Peyer's patch (tissue), 4 donors: ENCODE results near the gene FAT1. TPM values are rescaled to one million over a fixed set of nuclear protein-coding genes. Genes with fewer than 3 reads are reported as not detected.

ENCODE experiments used
- DNase-seq, 3 donors: peaks; one replicate each; pipeline ENCODE4 v3.0.0-alpha.2; 2017 to 2019
- H3K27ac ChIP-seq, 4 donors: fragments of 200-600 bp; sonication (generic); one replicate each; pipeline ENCODE4 v1.5.1; 2016 to 2019
- H3K27me3 ChIP-seq, 2 donors: fragments of 200-600 bp; sonication (generic); one replicate each; pipeline ENCODE4 v1.5.1; 2019
- H3K36me3 ChIP-seq, 3 donors: fragments of 200-600 bp; sonication (generic); one replicate each; pipeline ENCODE4 v1.5.1; 2016 to 2019
- H3K4me1 ChIP-seq, 4 donors: fragments of 200-600 bp; sonication (generic); one replicate each; pipeline ENCODE4 v1.5.1; 2016 to 2019
- H3K4me3 ChIP-seq, 4 donors: fragments of 200-600 bp; sonication (generic); 1 replicate in 3 of 4; 2 replicates in 1 of 4; pipeline ENCODE4 v1.5.1; 2016 to 2019; ENCODE audit warnings: mild to moderate bottlenecking in 1 of 4
- H3K9me3 ChIP-seq, 4 donors: fragments of 200-600 bp; sonication (generic); one replicate each; pipeline ENCODE4 v1.5.1; 2016 to 2019; ENCODE audit warnings: mild to moderate bottlenecking in 1 of 4
- POLR2A ChIP-seq, 2 donors: fragments of 450-650 bp; IDR thresholded peaks; one replicate each; pipeline ENCODE4 v1.5.1; 2017; ENCODE audit warnings: antibody characterized with exemption in 2 of 2, mild to moderate bottlenecking in 2 of 2, moderate library complexity in 2 of 2
- total RNA-seq, 4 donors: library from RNA; depleted of rRNA; stranded (reverse); fragments of >200 nt; gene quantifications; one replicate each; pipeline ENCODE4 v1.1.0, GENCODE V29; 2016
- TF ChIP-seq, protein P1 (sequence below), 6 experiments: fragments of 450-650 bp in 4 of 6; fragments of 200-600 bp in 2 of 6; sonication (generic) in 1 of 6; IDR thresholded peaks; one replicate each; pipeline ENCODE4 v1.5.1; 2017 to 2019; ENCODE audit warnings: antibody characterized with exemption in 6 of 6, mild to moderate bottlenecking in 3 of 6, moderate library complexity in 1 of 6

FAT1 gene
- total RNA-seq, 4 donors from 2014 or later, result 88.3 to 580 (median 468) TPM

DNA sequence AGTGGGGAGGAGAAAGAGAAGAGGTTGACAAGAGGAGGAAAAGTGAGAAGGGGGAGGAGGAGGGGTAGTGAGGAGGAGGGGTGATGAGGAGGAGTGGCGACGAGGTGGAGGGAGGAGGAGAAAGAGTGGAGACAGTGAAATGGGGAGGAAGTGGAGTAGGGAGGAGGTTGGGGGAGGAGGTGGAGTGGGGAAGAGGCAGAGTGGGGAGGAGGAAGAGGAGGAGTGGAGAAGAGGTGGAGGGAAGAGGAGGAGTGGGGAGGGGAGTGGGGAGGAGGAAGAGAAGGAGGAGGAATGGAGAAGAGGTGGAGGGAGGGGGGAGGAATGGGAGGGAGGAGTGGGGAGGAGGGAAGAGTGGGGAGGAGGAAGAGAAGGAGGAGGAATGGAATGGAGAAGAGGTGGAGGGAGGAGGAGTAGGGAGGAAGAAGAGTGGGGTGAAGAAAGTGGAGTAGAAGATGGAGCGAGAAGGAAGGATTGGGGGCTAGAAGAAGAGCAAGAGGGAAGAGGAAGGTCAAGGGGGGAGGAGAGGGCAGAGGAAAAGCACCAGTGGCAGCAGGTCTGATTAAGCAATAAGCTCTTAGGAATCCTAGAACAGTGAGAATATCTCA lies 118.3 kb downstream of the FAT1 start:
- Histone ChIP-seq H3K9me3 (no peaks in the 10 kb centered on the region), H3K36me3 (peaks cover 0 to 87% (median 0%) of the 10 kb centered on the region in 3 donors), H3K4me3 (no peak overlapping the region), H3K27ac (no peak overlapping the region), H3K27me3 (no peaks in the 10 kb centered on the region), H3K4me1 (no peaks in the 10 kb centered on the region)
- DNase-seq, result no peak
- TF ChIP-seq, protein P1, sequence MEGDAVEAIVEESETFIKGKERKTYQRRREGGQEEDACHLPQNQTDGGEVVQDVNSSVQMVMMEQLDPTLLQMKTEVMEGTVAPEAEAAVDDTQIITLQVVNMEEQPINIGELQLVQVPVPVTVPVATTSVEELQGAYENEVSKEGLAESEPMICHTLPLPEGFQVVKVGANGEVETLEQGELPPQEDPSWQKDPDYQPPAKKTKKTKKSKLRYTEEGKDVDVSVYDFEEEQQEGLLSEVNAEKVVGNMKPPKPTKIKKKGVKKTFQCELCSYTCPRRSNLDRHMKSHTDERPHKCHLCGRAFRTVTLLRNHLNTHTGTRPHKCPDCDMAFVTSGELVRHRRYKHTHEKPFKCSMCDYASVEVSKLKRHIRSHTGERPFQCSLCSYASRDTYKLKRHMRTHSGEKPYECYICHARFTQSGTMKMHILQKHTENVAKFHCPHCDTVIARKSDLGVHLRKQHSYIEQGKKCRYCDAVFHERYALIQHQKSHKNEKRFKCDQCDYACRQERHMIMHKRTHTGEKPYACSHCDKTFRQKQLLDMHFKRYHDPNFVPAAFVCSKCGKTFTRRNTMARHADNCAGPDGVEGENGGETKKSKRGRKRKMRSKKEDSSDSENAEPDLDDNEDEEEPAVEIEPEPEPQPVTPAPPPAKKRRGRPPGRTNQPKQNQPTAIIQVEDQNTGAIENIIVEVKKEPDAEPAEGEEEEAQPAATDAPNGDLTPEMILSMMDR (IDR thresholded peaks at IDR 0.05), result no peak
- TF ChIP-seq POLR2A (IDR thresholded peaks at IDR 0.05), result no peak

DNA sequence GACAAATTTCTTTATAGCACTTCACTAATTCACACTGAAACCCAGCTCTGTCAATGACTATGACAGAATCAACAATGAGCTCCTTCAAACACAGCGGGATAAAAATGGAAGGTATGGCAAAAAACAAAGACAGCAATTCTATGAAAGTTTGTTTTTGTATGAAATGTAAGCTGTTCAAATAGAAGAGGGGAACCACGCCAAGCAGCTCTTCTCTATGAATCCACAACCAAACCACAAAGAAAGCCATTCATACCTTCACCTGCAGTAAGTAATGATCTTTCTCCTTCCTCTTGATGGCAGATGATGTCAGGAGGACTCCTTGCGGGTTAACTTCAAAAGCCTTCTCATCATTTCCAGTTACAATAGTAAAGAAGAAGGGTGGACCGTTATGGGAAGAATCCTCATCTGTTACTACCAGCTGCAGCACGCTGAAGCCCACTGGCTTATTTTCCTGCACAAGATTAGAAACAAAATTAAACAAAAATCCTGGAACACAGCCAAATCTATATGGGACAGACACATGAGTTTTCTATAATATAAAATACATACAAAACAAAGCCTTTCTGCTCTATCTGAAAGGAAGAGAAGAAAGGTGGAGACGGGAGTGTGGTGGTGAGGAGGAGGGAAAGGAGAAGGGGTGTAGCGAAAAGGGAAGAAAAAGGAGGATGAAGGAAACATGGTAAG lies 119.4 kb downstream of the FAT1 start:
- no peaks in the 10 kb centered on the region for H3K4me1 ChIP-seq
- no peak for DNase-seq
- no peaks in the 10 kb centered on the region for H3K27me3 ChIP-seq
- H3K4me3 ChIP-seq, result no peak overlapping the region
- no peak overlapping the region for H3K27ac ChIP-seq
- H3K36me3 ChIP-seq, result peaks cover 0 to 88% (median 0%) of the 10 kb centered on the region in 3 donors
- H3K9me3 ChIP-seq, result no peaks in the 10 kb centered on the region
- no peak for TF ChIP-seq POLR2A (IDR thresholded peaks at IDR 0.05)
- TF ChIP-seq, protein P1 (IDR thresholded peaks at IDR 0.05), result no peak

DNA sequence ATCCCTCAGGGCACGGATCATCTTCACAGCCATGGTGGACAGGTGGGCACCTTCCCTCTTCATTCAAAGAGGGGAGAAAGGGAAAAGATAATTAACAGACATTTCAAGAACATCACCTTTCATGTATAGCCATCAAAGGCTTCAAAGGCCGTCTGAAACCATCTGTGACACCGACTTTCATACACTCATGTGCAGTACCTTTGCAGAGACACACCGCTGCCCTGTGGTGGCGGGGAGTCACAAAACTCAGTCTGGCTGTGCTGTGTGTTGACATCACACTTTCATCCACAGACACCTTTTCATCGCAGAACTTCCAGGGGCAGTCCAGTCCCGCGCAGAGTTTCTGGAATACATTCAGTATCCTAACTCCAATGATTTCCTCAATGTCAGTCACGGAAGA lies 120.7 kb downstream of the FAT1 start:
- Histone ChIP-seq H3K27me3 (no peaks in the 10 kb centered on the region), H3K27ac (no peak overlapping the region), H3K9me3 (no peaks in the 10 kb centered on the region), H3K36me3 (peaks cover 0 to 88% (median 0%) of the 10 kb centered on the region in 3 donors), H3K4me3 (no peak overlapping the region), H3K4me1 (no peaks in the 10 kb centered on the region)
- no peak for TF ChIP-seq POLR2A (IDR thresholded peaks at IDR 0.05)
- TF ChIP-seq, protein P1 (IDR thresholded peaks at IDR 0.05), result no peak
- DNase-seq, result no peak

DNA sequence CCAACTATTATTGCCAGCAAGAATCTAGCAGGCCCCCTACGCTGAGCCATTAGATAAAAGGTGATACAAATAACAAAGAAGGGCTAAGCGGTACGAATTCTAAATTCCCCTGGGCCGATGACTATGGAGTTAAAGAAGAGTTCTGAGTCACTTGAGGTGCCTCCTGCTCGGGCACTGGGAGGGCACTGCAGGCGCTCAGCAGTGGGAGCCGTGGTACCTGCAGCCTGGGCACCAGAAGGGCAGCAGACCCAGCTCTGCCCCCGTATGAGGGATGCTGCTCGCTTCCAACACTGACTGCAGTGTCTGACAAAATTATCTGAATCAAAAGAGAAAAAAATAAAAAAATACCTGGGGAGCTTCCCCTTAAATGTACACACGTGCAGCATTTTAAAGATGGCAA lies 124.2 kb downstream of the FAT1 start:
- Histone ChIP-seq H3K4me1 (no peaks in the 10 kb centered on the region), H3K9me3 (no peaks in the 10 kb centered on the region), H3K4me3 (no peak overlapping the region), H3K27me3 (no peaks in the 10 kb centered on the region), H3K36me3 (peaks cover 0 to 97% (median 5%) of the 10 kb centered on the region in 3 donors), H3K27ac (no peak overlapping the region)
- DNase-seq, result no peak
- TF ChIP-seq, protein P1 (IDR thresholded peaks at IDR 0.05), result no peak
- TF ChIP-seq POLR2A (IDR thresholded peaks at IDR 0.05), result no peak

DNA sequence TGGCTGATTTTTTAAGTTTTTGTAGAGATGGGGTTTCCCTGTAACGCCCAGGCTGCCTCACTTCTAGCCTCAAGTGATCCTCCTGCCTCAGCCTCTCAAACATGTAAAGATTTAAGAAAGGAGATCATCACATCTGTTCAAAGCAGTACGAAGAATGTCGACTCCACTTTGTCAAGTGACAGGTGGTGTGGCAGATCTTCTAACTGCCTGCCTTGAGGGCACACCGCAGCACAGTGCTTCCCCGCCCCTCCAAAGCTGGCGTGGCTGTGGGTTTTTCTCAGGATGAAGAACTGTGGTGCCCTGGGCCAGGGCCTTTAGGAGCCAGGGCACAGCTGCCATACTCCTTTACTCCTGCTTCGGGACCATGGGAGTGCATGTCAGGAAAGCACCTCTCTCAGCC lies 125.0 kb downstream of the FAT1 start:
- H3K27ac ChIP-seq, result no peak overlapping the region
- no peaks in the 10 kb centered on the region for H3K4me1 ChIP-seq
- H3K36me3 ChIP-seq, result peaks cover 0 to 97% (median 5%) of the 10 kb centered on the region in 3 donors
- H3K9me3 ChIP-seq, result no peaks in the 10 kb centered on the region
- DNase-seq, result no peak
- H3K27me3 ChIP-seq, result no peaks in the 10 kb centered on the region
- no peak for TF ChIP-seq POLR2A (IDR thresholded peaks at IDR 0.05)
- TF ChIP-seq, protein P1 (IDR thresholded peaks at IDR 0.05), result no peak
- no peak overlapping the region for H3K4me3 ChIP-seq
